ENCODE results near the gene LCOR.

GRCh38 chr10:96913906-96914305, 81.8 kb downstream of the LCOR start:
- no peak for TF ChIP-seq MAX (IDR thresholded peaks at IDR 0.05)
- no peak for TF ChIP-seq TAF1 (IDR thresholded peaks at IDR 0.05; ENCODE audit: low read depth)
- no peak for TF ChIP-seq RAD21 (IDR thresholded peaks at IDR 0.05; ENCODE audit: low read depth)
- TF ChIP-seq CEBPB (IDR thresholded peaks at IDR 0.05) = no peak
- no peak for TF ChIP-seq YY1 (IDR thresholded peaks at IDR 0.05; ENCODE audit: low read depth)
- TF ChIP-seq USF1 (IDR thresholded peaks at IDR 0.05) = no peak
- no peak for TF ChIP-seq EP300 (IDR thresholded peaks at IDR 0.05; ENCODE audit: borderline replicate concordance)
- no peak for TF ChIP-seq CREB1 (IDR thresholded peaks at IDR 0.05; ENCODE audit: low read depth)
- TF ChIP-seq NFIC (IDR thresholded peaks at IDR 0.05) = no peak
- no peak for TF ChIP-seq FOXM1 (IDR thresholded peaks at IDR 0.05; ENCODE audit: borderline replicate concordance, low read depth)
- no peak for TF ChIP-seq REST (IDR thresholded peaks at IDR 0.05; ENCODE audit: low read depth)
- no peak for TF ChIP-seq TEAD4 (IDR thresholded peaks at IDR 0.05)
- TF ChIP-seq ZBTB7A (IDR thresholded peaks at IDR 0.05; ENCODE audit: low read depth) = no peak
- TF ChIP-seq TCF12 (IDR thresholded peaks at IDR 0.05; ENCODE audit: low read depth) = no peak
